GM23248 (cell line): ENCODE results near the gene HACL1. TPM values are rescaled to one million over a fixed set of nuclear protein-coding genes. Genes with fewer than 3 reads are reported as not detected.

ENCODE experiments used
- DNase-seq: peaks from one replicate; pipeline ENCODE4 v3.0.0-alpha.2; 2015
- H2AFZ ChIP-seq: fragments of 200-600 bp; sonication (generic); 2 replicates; pipeline ENCODE4 v1.6.1; 2016; ENCODE audit warnings: antibody characterized with exemption
- H3F3A ChIP-seq: fragments of 200-600 bp; sonication (generic); 2 replicates; pipeline ENCODE4 v1.6.1; 2016; ENCODE audit warnings: mild to moderate bottlenecking, antibody characterized with exemption, mixed run types; ENCODE audit not compliant: insufficient read depth
- H3K27ac ChIP-seq: fragments of 200-600 bp; sonication (generic); 2 replicates; pipeline ENCODE4 v1.5.1; 2016; ENCODE audit warnings: mild to moderate bottlenecking
- H3K27me3 ChIP-seq: fragments of 200-600 bp; sonication (generic); replicated peaks from 2 replicates; pipeline ENCODE4 v1.6.1; 2016; ENCODE audit warnings: mild to moderate bottlenecking; ENCODE audit not compliant: insufficient read depth
- H3K36me3 ChIP-seq: fragments of 200-600 bp; sonication (generic); 2 replicates; pipeline ENCODE4 v1.6.1; 2016; ENCODE audit warnings: low read depth, mild to moderate bottlenecking
- H3K4me1 ChIP-seq: fragments of 200-600 bp; sonication (generic); 2 replicates; pipeline ENCODE4 v1.6.1; 2016; ENCODE audit warnings: mild to moderate bottlenecking; ENCODE audit not compliant: insufficient read depth
- H3K4me2 ChIP-seq: fragments of 200-600 bp; sonication (generic); one replicate; pipeline ENCODE4 v1.6.1; 2016; ENCODE audit warnings: mild to moderate bottlenecking; ENCODE audit not compliant: unreplicated experiment
- H3K4me3 ChIP-seq: fragments of 200-600 bp; sonication (generic); 2 replicates; pipeline ENCODE4 v1.5.1; 2016; ENCODE audit warnings: mild to moderate bottlenecking
- H3K79me2 ChIP-seq: fragments of 200-600 bp; sonication (generic); 2 replicates; pipeline ENCODE4 v1.6.1; 2016; ENCODE audit warnings: mild to moderate bottlenecking; ENCODE audit not compliant: insufficient read depth
- H3K9ac ChIP-seq: fragments of 200-600 bp; sonication (generic); 2 replicates; pipeline ENCODE4 v1.6.1; 2016; ENCODE audit warnings: mild to moderate bottlenecking
- H3K9me2 ChIP-seq: fragments of 200-600 bp; sonication (generic); 2 replicates; pipeline ENCODE4 v1.6.1; 2016; ENCODE audit warnings: mixed run types, mild to moderate bottlenecking, moderate library complexity; ENCODE audit not compliant: insufficient read depth
- H3K9me3 ChIP-seq: fragments of 200-600 bp; sonication (generic); one replicate; pipeline ENCODE4 v1.6.1; 2017; ENCODE audit warnings: low read depth
- H4K20me1 ChIP-seq: fragments of 200-600 bp; sonication (generic); 2 replicates; pipeline ENCODE4 v1.6.0; 2016; ENCODE audit not compliant: insufficient read depth
- EZH2 ChIP-seq: fragments of 200-600 bp; sonication (generic); IDR thresholded peaks from 2 replicates; pipeline ENCODE4 v1.6.1; 2018; ENCODE audit warnings: antibody characterized with exemption, mild to moderate bottlenecking; ENCODE audit not compliant: insufficient read depth, poor library complexity, severe bottlenecking
- EZH2phosphoT487 ChIP-seq: fragments of 200-600 bp; sonication (generic); IDR thresholded peaks from 2 replicates; pipeline ENCODE4 v1.6.1; 2018; ENCODE audit warnings: antibody characterized with exemption, moderate library complexity, mild to moderate bottlenecking, low read depth; ENCODE audit not compliant: insufficient read depth
- WGBS, 2 experiments: methylation state at CpG; one replicate each; pipeline ENCODE4 v1.1.6; 2015 to 2017; ENCODE audit warnings: low lambda C conversion rate in 2 of 2, low coverage in 1 of 2; ENCODE audit errors: missing lambda C conversion rate in 2 of 2; 5-methylcytosine and 5-hydroxymethylcytosine counted together
- in situ Hi-C: fragments of 300-500 bp; cut with MboI; formaldehyde crosslinking; loops from 2 replicates; pipeline ENCODE4 v1.15.0; 2020
- polyA plus RNA-seq: library from polyadenylated mRNA; unstranded; fragments of >200 nt; fragmentation: Nextera tagmentation; extraction: Ambion mirVana; gene quantifications from 2 replicates; pipeline ENCODE4 v1.2.1, GENCODE V29; 2016
- total RNA-seq: library from RNA; depleted of rRNA; stranded (reverse); fragments of >200 nt; shearing (Covaris generic); gene quantifications from 2 replicates; pipeline ENCODE4 v1.2.3, GENCODE V29; 2014

The HACL1 gene
- total and polyA plus RNA-seq, 2 experiments from 2014 or later, result 14.3 to 16.3 TPM

DNA sequence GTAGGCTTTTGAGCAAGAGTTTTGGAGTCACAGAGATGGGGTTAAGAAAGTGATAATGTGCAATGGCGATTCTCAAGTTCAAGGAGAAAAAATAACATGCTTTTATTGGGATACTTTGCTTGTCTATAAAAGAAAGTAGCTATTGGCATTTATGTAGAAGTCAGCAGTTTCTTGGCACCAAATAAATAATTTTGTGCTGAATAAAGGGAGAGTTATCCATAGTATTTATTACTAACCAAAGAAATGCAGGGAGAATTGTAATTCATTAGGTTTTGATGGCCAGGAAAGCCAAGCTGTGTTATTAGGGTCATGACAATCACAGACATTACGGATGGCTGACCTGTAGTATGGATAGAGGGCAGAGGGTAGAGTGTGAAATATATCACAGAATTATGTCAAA, 33.3 kb upstream of the HACL1 start:
- H3K9me2 ChIP-seq, result no peaks in the 10 kb centered on the region
- peak overlapping the region; percentile 77 for H3K4me2 ChIP-seq
- H3K36me3 ChIP-seq, result no peaks in the 10 kb centered on the region
- H3K27ac ChIP-seq, result peak overlapping the region; percentile 99
- H3F3A ChIP-seq, result peaks cover 69% of the 10 kb centered on the region
- peak overlapping the region; percentile 50 for H2AFZ ChIP-seq
- H3K79me2 ChIP-seq, result no peaks in the 10 kb centered on the region
- TF ChIP-seq EZH2 (no peak), EZH2phosphoT487 (no peak)
- no peaks in the 10 kb centered on the region for H4K20me1 ChIP-seq
- 0 out of 2 replicates have a peak overlapping the region, but pooled peaks have one; percentile 5 for H3K4me3 ChIP-seq
- H3K27me3 ChIP-seq, result no peaks in the 10 kb centered on the region
- peak; percentile 23 for DNase-seq
- H3K9me3 ChIP-seq, result no peaks in the 10 kb centered on the region
- peak overlapping the region; percentile 86 for H3K9ac ChIP-seq
- 21% methylated on average over 2 of the region's 2 CpGs for WGBS, 2 experiments
- in situ Hi-C loops, result no loop called here
- peaks cover 75% of the 10 kb centered on the region for H3K4me1 ChIP-seq

DNA sequence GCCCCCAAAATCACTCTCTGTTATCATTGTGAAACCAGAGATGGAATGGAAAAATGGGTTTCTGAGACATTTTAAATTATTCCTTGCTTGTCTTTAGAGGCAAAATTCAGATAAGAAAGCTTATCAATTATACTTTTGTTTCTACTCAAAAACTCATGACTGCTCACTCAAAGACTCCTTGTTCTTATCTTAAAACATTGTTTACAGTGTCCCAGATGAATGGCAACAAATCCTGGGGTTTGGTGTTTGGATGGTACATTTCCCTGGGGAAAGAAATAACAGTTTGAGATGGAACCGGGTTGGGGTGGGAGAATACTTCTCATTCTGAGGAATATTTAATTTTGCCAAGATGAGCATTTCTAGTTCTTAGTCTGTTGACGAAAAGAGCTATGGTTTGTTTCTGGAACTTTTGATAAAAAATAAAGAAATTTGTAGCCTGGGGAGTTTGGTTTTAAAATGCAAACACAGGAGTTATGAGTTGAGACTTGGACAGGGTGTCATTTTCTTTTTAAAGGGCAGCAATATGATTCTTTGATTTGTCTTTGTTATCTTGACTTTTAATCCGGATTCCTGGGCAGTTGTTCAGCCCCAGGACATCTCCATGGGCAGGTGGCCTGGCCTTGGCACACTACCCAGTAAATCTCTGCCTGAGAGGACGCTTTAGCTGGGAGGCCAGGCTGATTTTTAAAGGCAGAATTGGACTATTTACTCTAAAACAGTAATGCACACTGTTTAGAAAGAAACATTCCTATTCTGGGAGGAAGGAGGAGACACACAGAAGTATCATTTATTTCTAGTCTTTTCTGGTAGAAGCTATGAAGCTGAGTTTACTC, 32.6 kb upstream of the HACL1 start:
- Histone ChIP-seq H3F3A (peaks cover 62% of the 10 kb centered on the region), H3K9me2 (no peaks in the 10 kb centered on the region), H3K79me2 (no peaks in the 10 kb centered on the region), H3K4me1 (peaks cover 72% of the 10 kb centered on the region), H3K4me3 (0 out of 2 replicates have a peak overlapping the region, but pooled peaks have one; percentile 5), H3K27ac (peak overlapping the region; percentile 99), H3K9me3 (no peaks in the 10 kb centered on the region), H3K36me3 (no peaks in the 10 kb centered on the region), H2AFZ (peak overlapping the region; percentile 50), H3K27me3 (no peaks in the 10 kb centered on the region), H3K4me2 (peak overlapping the region; percentile 77), H3K9ac (peak overlapping the region; percentile 86), H4K20me1 (no peaks in the 10 kb centered on the region)
- in situ Hi-C loops, result no loop called here
- 24 to 25% methylated on average over 4 of the region's 4 CpGs for WGBS, 2 experiments
- TF ChIP-seq EZH2phosphoT487 (no peak), EZH2 (no peak)
- DNase-seq, result peak; percentile 27

GRCh38 chr3:15633159-15633558, 31.8 kb upstream of the HACL1 start:
- H3K27ac ChIP-seq, result no peak overlapping the region
- no peaks in the 10 kb centered on the region for H3K79me2 ChIP-seq
- no peak overlapping the region for H3K9ac ChIP-seq
- H3K27me3 ChIP-seq, result no peaks in the 10 kb centered on the region
- no peak overlapping the region for H3K4me2 ChIP-seq
- no peaks in the 10 kb centered on the region for H3K36me3 ChIP-seq
- WGBS, 2 experiments, result 96% methylated on average over 5 of the region's 5 CpGs
- H2AFZ ChIP-seq, result no peak overlapping the region
- in situ Hi-C loops, result no loop called here
- H3K9me2 ChIP-seq, result no peaks in the 10 kb centered on the region
- H3K4me1 ChIP-seq, result peaks cover 64% of the 10 kb centered on the region
- no peak for DNase-seq
- no peak for TF ChIP-seq EZH2
- no peak for TF ChIP-seq EZH2phosphoT487
- no peak overlapping the region for H3K4me3 ChIP-seq
- H4K20me1 ChIP-seq, result no peaks in the 10 kb centered on the region
- no peaks in the 10 kb centered on the region for H3K9me3 ChIP-seq
- peaks cover 55% of the 10 kb centered on the region for H3F3A ChIP-seq

GRCh38 chr3:15632212-15632580, 30.8 kb upstream of the HACL1 start:
- Histone ChIP-seq H3K27me3 (no peaks in the 10 kb centered on the region), H3K9me3 (no peaks in the 10 kb centered on the region), H3K4me1 (peaks cover 58% of the 10 kb centered on the region), H3K4me3 (no peak overlapping the region), H3K36me3 (no peaks in the 10 kb centered on the region), H2AFZ (no peak overlapping the region), H3K4me2 (no peak overlapping the region), H3K27ac (no peak overlapping the region), H3K9ac (no peak overlapping the region), H4K20me1 (no peaks in the 10 kb centered on the region), H3K79me2 (no peaks in the 10 kb centered on the region), H3F3A (peaks cover 46% of the 10 kb centered on the region), H3K9me2 (no peaks in the 10 kb centered on the region)
- WGBS, 2 experiments, result 96 to 98% methylated on average over 4 of the region's 4 CpGs
- in situ Hi-C loops, result no loop called here
- TF ChIP-seq EZH2phosphoT487 (no peak), EZH2 (no peak)
- DNase-seq, result no peak
